Smooth muscle cell (in vitro differentiated cells): ENCODE data around the gene PLEKHM1. TPM values are rescaled to one million over a fixed set of nuclear protein-coding genes. Genes with fewer than 3 reads are reported as not detected.
"Not testable (repeated sequence)": the region's sequence is repeated elsewhere in the genome, so short reads cannot be mapped to it uniquely, and the experiment has no call there.

Source experiments
- DNase-seq: peaks from one replicate; lab custom pipeline; 2025; ENCODE audit not compliant: unreplicated experiment; lab: John Stamatoyannopoulos, UW
- H2AFZ ChIP-seq: fragments of 200-600 bp; sonication (generic); 2 replicates; pipeline ENCODE4 v1.6.0; 2016; ENCODE audit warnings: antibody characterized with exemption, low read depth, mild to moderate bottlenecking
- H3F3A ChIP-seq: fragments of 200-600 bp; sonication (generic); 2 replicates; pipeline ENCODE4 v1.6.0; 2017; ENCODE audit warnings: antibody characterized with exemption, low read depth
- H3K27ac ChIP-seq: fragments of 200-600 bp; sonication (generic); 2 replicates; pipeline ENCODE4 v1.5.1; 2016; ENCODE audit warnings: low read depth, mild to moderate bottlenecking
- H3K27me3 ChIP-seq: fragments of 200-600 bp; sonication (generic); 2 replicates; pipeline ENCODE4 v1.6.1; 2016; ENCODE audit warnings: low read depth, mild to moderate bottlenecking
- H3K36me3 ChIP-seq: fragments of 200-600 bp; sonication (generic); 2 replicates; pipeline ENCODE4 v1.5.1; 2016; ENCODE audit warnings: low read depth
- H3K4me1 ChIP-seq: fragments of 200-600 bp; sonication (generic); 2 replicates; pipeline ENCODE4 v1.5.1; 2016; ENCODE audit warnings: low read depth
- H3K4me2 ChIP-seq: fragments of 200-600 bp; sonication (generic); 2 replicates; pipeline ENCODE4 v1.6.0; 2016; ENCODE audit warnings: mild to moderate bottlenecking
- H3K4me3 ChIP-seq: fragments of 200-600 bp; sonication (generic); 2 replicates; pipeline ENCODE4 v1.5.1; 2016; ENCODE audit warnings: mild to moderate bottlenecking
- H3K79me2 ChIP-seq: fragments of 200-600 bp; sonication (generic); 2 replicates; pipeline ENCODE4 v1.6.0; 2016; ENCODE audit warnings: low read depth, mild to moderate bottlenecking
- H3K9ac ChIP-seq: fragments of 200-600 bp; sonication (generic); 2 replicates; pipeline ENCODE4 v1.6.0; 2016; ENCODE audit warnings: low read depth
- H3K9me3 ChIP-seq: fragments of 200-600 bp; sonication (generic); replicated peaks from 2 replicates; pipeline ENCODE4 v1.5.1; 2016; ENCODE audit warnings: low read depth
- H4K20me1 ChIP-seq: fragments of 200-600 bp; sonication (generic); 2 replicates; pipeline ENCODE4 v1.6.0; 2016; ENCODE audit warnings: low read depth
- WGBS: methylation state at CpG from one replicate; pipeline ENCODE4 v1.1.7; 2016; ENCODE audit warnings: low lambda C conversion rate; 5-methylcytosine and 5-hydroxymethylcytosine counted together
- polyA plus RNA-seq: library from polyadenylated mRNA; unstranded; fragments of >200 nt; fragmentation: Nextera tagmentation; extraction: Ambion mirVana; gene quantifications from 2 replicates; pipeline ENCODE4 v1.2.1, GENCODE V29; 2016
- total RNA-seq: library from RNA; depleted of rRNA; stranded (reverse); fragments of >200 nt; gene quantifications from 2 replicates; pipeline ENCODE4 v1.2.3, GENCODE V29; 2014

Gene PLEKHM1
- total and polyA plus RNA-seq, 2 experiments from 2014 or later: 8.7 to 15.1 TPM

- H4K20me1 ChIP-seq, H3K9ac ChIP-seq, DNase-seq, H3K4me2 ChIP-seq, H3F3A ChIP-seq, H3K4me3 ChIP-seq, H2AFZ ChIP-seq, H3K9me3 ChIP-seq, H3K79me2 ChIP-seq, H3K36me3 ChIP-seq, H3K4me1 ChIP-seq, H3K27me3 ChIP-seq, H3K27ac ChIP-seq: not testable (repeated sequence)
- 97% methylated on average over 14 of the region's 14 CpGs for WGBS
Measured at GRCh38 chr17:45475436-45475835, 15.1 kb downstream of the PLEKHM1 start.

- not testable (repeated sequence) for H3K27ac ChIP-seq, H3K4me1 ChIP-seq, H3K4me3 ChIP-seq, H3F3A ChIP-seq, H3K9ac ChIP-seq, DNase-seq, H3K79me2 ChIP-seq, H3K9me3 ChIP-seq, H3K36me3 ChIP-seq, H4K20me1 ChIP-seq, H3K27me3 ChIP-seq, H3K4me2 ChIP-seq, H2AFZ ChIP-seq
- 87% methylated on average over 3 of the region's 3 CpGs for WGBS
Measured at GRCh38 chr17:45472249-45472648, 18.3 kb downstream of the PLEKHM1 start.

GRCh38 chr17:45469204-45469563, 21.3 kb downstream of the PLEKHM1 start:
- not testable (repeated sequence) for H3K9ac ChIP-seq, H3K27me3 ChIP-seq, H3K4me3 ChIP-seq, H3K36me3 ChIP-seq, H3K27ac ChIP-seq, H4K20me1 ChIP-seq, DNase-seq, H3F3A ChIP-seq, H3K4me2 ChIP-seq, H3K9me3 ChIP-seq, H3K79me2 ChIP-seq, H3K4me1 ChIP-seq, H2AFZ ChIP-seq
- 65% methylated on average over 4 of the region's 4 CpGs for WGBS

- DNase-seq, H3K4me3 ChIP-seq, H3K27ac ChIP-seq: not testable (repeated sequence)
Measured at GRCh38 chr17:45468293-45469203, 22.0 kb downstream of the PLEKHM1 start.

DNA sequence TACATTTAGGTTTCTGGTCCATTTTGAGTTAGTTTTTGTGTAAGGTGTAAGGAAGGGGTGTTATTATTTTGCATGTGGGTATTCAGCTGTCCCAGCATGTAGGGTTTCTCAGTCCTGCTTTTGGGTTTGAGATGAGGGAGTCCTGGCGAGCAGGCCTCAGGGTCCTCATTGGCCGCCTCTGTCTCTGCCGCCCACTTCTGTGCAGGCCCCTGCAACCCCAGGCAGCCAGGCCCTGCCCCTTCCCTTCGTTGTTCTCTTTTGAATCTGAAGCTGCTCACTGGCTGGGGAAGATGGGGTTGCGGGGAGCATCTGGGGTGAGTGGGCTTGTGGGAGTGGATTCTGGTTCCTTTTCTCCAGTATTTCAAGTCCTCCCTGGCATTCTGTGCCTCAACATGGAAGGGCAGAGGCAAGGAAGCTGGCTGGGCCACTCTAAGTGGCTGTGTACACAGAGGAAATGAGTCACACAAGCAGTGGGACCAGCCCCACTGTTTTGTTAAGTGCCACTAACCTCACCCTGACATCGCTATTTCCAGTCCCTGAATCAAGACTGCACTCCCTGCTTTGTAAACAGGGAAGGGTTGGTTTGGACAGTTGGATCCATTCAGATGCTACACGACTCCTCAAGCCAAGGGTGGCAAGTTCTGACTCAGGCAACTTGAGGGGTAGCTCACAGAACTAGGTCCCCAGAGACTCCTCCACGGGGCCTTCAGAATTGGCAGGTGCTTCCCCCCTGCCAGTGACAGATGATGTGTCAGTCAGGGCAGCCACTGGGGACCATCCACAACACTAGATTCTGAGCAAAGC, 28.8 kb downstream of the PLEKHM1 start:
- H3F3A ChIP-seq, H3K36me3 ChIP-seq, H4K20me1 ChIP-seq, H3K9ac ChIP-seq, DNase-seq, H3K9me3 ChIP-seq, H3K4me3 ChIP-seq, H3K4me1 ChIP-seq, H3K4me2 ChIP-seq, H3K27me3 ChIP-seq, H2AFZ ChIP-seq, H3K79me2 ChIP-seq, H3K27ac ChIP-seq: not testable (repeated sequence)
- 47% methylated on average over 8 of the region's 8 CpGs for WGBS

More at GRCh38 chr17:45468293-45469203, 22.0 kb downstream of the PLEKHM1 start:
- H3F3A ChIP-seq, H3K79me2 ChIP-seq, H2AFZ ChIP-seq, H3K27me3 ChIP-seq, H3K36me3 ChIP-seq, H3K9ac ChIP-seq, H3K4me1 ChIP-seq, H3K4me2 ChIP-seq, H3K9me3 ChIP-seq, H4K20me1 ChIP-seq: not testable (repeated sequence)
- WGBS: 79% methylated on average over 13 of the region's 14 CpGs

- H3K4me1 ChIP-seq, H3K27ac ChIP-seq, H2AFZ ChIP-seq, H4K20me1 ChIP-seq, H3K36me3 ChIP-seq, H3K4me2 ChIP-seq, H3K79me2 ChIP-seq, H3F3A ChIP-seq, H3K27me3 ChIP-seq, H3K9me3 ChIP-seq, DNase-seq, H3K4me3 ChIP-seq, H3K9ac ChIP-seq: not testable (repeated sequence)
- WGBS: 99% methylated on average over 5 of the region's 5 CpGs
Measured at GRCh38 chr17:45460422-45460821, 30.1 kb downstream of the PLEKHM1 start.

GRCh38 chr17:45454341-45454740, 36.2 kb downstream of the PLEKHM1 start:
- H3K4me2 ChIP-seq, H3K9me3 ChIP-seq, H4K20me1 ChIP-seq, H3K27me3 ChIP-seq, DNase-seq, H2AFZ ChIP-seq, H3K79me2 ChIP-seq, H3K9ac ChIP-seq, H3K4me1 ChIP-seq, H3K36me3 ChIP-seq, H3F3A ChIP-seq, H3K27ac ChIP-seq, H3K4me3 ChIP-seq: not testable (repeated sequence)
- WGBS: 94% methylated on average over 6 of the region's 8 CpGs

DNA sequence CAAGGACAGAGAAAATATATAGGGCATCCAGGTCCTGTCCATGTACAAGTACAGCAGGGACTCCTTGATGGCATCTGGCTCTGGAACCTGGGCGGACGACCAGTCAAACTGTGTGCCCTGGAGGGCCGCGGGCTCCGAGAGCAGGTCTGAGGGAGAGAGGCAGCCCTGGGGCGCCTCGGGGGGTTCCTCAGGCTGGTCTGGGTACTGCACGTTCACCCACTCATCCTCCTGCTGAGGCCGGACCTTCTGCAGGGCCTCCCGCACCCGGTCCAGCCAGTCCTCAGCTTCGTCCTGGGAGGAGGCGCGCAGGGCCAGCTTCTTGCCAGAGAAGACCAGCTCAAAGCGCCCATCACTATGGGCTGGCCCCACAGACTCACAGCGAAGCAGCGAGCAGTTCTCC, 36.8 kb downstream of the PLEKHM1 start:
- H2AFZ ChIP-seq, H3K27ac ChIP-seq, H3K9me3 ChIP-seq, H3F3A ChIP-seq, H3K36me3 ChIP-seq, H3K4me1 ChIP-seq, DNase-seq, H3K27me3 ChIP-seq, H4K20me1 ChIP-seq, H3K4me3 ChIP-seq, H3K79me2 ChIP-seq, H3K4me2 ChIP-seq, H3K9ac ChIP-seq: not testable (repeated sequence)
- WGBS: 88% methylated on average over 4 of the region's 17 CpGs
